HG03159 (cell line): ENCODE data around the gene SYT17.

ENCODE experiments used
- ATAC-seq: cut with Tn5 transposase; IDR thresholded peaks from one replicate; pipeline ENCODE4 v1.9.1; 2021; ENCODE audit warnings: mild to moderate bottlenecking, moderate library complexity; ENCODE audit not compliant: unreplicated experiment

The SYT17 gene

DNA sequence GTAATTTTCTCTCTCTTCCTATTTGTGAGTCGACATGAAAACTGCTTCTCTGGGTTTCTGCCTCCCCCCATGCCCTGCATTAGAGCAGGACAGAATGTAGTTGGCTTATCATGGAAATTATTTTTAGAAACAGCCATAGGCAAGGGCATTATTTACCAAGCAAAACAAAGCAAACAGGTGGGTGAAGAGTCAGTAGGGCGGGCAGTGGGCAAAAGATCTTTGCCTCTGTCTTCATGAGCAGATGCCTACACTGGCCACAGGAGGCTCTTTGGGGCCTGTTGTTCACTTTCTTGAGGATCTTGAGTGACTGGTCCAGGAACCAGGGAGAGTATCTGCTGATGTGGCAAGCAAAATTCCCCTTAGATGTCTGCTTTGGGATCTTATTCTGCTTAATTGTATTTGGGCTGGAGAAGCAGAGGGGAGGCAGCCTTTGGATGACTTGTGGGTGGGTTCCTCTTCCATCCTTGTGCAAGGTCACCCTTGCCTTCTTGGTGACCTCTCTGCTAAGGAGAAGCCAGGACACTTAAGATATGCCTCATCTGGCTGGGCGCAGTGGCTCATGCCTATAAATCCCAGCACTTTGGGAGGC is 75.0 kb downstream of the SYT17 start:
- no peak for ATAC-seq

DNA sequence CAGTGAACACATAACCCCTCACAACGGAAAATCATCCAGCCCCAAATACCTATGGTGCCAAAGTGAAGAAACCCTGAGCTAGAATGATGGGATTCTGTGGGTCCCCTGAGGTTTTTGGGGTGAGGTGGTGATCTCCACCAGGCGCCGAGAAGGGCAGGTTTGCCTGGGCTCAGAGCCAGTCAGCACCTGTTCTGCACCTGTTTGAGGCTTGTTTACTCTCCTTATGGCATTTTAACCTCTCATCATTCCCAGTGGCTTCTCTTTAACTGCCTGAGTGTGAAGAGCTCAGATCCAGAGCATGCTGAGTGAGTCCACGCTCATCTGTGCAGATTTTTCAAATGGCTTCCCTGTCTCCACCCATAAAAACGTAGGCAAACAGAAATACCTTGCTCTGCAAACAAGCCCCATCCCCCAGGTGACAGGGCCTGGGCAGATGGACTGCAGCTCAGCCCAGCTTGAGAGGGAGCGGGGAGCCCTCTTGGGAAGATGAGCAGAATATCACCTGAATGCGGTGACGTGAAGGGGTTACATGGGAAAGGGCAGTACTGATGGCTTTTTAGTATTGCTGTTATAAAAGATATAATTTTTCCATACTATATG is 77.4 kb downstream of the SYT17 start:
- no peak for ATAC-seq

DNA sequence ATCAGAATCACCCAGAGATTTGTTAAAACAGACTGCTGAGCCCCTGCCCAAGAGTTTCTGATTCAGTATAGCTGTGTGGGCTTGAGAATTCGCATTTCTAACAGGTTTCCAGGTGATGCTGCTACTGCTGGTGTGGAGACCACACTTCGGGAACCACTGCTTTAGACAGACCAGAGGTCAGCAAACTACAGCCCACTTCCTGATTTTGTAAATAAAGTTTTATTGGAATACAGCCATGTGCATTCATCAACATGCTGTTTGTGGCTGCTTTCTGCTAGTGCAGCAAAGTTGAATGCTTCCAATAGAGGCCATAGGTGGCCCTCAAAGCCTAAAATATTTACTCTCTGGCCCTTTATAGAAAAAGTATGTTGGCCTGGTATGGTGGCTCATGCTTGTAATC is 84.9 kb downstream of the SYT17 start:
- no peak for ATAC-seq

DNA sequence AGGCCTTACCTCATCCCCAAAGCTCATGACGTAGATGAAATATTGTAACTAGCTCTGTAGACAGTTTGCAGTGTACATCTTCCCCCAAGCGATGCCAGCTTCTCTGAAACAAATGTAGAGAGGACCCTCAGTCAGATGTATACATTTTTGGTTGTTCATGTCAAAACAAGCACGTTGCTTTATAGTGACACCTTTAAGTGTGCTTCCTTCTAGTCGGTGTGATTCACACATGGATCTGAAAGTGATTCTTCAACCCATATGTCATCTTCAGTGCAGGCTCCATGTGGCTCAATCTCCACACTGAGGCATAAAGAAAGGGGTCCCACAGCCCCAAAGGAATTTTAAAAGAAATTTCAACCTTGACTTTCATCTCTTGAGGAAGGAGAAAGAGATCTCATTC is 86.6 kb downstream of the SYT17 start:
- no peak for ATAC-seq

DNA sequence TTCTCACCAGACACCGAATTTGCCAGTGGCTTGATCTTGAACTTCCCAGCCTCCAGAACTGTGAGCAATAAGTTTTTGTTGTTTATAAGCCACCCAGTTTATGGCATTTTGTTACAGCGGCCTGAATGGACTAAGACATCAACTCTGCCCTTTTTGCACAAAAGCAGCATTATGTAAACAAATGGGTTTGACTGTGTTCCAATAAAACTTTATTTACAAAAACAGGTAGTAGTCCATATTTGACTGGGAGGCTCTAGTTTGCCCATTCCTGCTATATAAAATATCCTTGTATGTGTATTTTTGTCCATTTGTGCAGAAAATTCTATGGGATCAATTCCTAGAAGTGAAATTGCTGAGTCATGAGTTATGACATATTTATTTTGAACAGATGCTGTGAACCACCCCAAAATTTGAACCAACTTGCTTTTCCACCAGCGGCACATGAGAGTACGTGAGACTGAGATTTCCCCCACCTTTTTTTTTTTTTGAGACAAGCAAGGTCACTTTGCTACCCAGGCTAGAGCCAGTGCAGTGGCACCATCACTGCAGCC is 96.2 kb downstream of the SYT17 start:
- no peak for ATAC-seq

DNA sequence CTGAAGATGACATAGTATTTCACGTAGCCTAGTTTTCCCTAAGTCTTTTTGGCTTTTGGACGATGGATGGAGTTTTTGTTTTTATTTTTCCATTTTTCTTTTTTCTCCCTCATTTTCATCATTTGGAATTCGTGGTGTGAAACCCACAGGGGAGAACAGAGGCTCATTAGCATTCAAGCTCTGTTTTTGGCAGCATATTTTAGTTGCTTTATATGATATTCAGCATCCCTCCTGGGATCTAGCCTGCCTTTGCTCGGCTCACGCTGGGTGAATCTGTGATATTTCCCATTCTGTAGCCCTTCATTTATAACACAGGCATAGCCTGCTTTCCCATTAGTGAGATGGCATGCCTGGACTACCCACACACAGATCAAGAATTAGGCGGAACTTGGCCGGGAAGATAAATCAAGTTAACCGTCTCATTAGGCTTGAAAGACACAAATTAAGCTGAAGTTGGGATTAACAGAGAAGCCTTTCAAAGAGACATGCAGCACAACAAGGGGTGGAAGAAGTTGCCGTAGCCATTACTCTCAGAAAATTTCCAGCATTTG is 97.4 kb downstream of the SYT17 start:
- no peak for ATAC-seq

DNA sequence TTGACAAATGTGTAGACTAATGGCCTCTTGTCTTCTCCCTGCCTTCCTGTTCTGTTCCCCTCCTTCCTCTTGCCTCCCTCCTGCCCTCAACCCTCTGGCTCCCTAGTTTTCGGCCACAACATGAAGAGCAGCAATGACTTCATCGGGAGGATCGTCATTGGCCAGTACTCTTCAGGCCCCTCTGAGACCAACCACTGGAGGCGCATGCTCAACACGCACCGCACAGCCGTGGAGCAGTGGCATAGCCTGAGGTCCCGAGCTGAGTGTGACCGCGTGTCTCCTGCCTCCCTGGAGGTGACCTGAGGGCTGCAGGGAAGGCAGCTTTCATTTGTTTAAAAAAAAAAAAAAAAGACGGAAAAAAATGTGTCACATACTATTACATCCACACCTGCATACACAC is 98.7 kb downstream of the SYT17 start:
- no peak for ATAC-seq

DNA sequence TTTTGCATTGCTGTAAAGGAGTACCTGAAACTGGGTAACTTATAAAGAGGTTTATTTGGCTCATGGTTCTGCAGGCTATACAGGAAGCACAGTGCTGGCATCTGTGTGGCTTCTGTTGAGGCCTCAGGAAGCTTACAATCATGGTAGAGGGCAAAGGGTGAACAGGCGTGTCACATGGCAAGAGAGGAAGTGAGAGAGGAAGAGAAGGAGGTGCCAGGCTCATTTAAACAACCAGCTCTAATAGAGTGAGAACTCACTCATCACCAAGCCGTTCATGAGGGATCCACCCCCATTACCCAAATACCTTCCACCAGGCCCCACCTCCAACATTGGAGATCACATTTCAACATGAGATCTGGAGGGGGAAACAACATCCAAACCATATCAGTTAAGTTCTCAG is 101.1 kb downstream of the SYT17 start:
- no peak for ATAC-seq

DNA sequence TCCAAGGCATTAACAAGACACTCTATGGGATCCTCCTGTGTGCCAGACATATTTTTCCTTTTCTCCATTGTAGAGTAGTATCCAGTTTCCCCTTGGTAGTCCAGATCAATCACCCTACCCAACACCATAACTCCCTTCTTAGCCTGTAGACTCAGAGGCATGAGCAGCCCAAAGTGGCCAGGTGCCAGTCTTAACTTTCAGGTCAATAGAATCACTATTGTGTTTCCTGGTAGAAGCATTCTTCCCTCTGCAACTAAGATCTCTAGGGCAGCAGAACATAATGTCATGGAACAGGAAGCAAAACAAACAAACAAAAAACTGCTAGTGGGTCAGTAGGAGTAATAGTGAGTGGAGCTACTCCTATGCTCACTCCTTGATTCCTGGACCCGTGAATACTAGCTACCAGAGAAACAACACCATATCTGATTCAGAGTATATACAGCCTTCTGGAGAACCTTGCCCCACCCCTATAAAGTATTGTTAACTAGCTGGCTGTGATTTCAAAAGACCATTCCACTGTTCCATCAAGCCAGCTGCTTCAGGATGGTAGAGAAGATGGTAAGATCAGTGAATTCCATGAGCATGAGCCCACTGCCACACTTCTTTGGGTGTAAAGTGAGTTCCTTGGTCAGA is 106.2 kb downstream of the SYT17 start:
- ATAC-seq, result no peak

DNA sequence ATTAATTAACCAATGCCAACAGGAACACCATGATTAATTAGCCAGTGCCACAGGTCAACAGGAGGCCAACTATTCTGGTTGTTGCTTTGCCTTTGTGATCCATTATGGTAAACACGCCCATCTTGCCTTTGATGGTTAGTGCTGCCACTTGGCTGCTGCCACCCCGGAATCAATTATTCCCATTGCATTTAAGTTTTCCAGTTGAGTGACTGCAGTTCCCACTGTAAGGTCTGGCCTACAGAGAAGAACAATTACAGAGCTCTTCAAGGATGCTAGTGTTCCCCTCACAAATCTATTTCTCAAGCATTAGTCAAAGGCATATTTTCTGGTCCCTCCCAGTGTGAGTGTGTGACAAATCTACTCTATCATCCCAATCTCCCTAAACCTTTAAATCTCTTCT is 110.4 kb downstream of the SYT17 start:
- ATAC-seq, result no peak

DNA sequence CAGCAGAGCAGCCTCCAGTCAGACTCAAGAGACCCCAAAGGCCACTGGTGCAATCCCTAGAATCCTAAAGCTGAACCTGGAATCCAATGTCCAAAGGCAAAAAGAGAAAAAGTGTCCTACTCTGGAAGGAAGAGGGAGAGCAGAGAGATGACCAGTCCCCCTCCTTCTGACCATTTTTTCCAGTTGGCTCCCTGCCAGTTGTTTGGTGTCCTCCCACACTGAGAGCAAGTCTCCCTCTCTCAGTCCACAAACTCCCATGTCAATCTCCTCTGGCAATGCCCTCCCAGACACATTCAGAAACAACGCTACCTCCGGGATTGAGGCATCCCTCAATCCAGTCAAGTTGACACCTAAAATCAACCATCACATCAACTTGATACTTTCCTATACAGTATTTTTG is 113.2 kb downstream of the SYT17 start:
- no peak for ATAC-seq

DNA sequence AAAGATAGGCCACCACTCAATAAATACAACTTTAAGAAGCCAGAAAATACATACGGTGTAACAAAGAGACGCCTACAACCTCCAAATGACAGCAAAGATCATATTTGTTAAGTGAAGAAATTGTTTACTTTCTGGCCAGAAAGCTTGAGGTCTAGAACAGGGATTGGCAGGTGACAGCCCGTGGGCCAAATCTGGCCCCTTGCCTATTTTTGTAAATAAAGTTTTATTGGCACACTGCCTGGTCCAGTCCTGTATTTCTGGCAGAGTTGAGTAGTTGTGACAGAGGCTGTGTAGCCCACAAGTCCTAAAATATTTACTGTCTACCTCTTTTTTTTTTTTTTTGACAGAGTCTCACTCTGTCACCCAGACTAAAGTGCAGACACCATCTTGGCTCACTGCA is 114.1 kb downstream of the SYT17 start:
- no peak for ATAC-seq

DNA sequence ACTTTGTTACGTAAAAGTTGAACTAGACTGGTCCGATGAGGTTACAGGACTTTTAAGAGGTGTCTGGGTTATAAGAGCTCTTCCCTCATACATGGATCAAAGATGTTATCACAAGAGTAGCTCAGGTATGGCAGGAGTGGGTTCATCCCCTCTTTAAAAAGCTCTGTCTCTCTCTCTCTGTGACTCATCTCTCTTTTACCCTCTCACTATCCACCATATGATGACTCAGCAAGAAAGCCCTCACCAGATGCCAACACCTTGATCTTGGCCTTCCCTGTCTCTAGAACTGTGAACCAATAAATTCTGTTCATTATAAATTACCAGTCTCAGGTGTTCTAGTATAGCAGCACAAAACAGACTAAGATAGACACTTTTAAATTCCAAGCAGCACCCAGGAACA is 115.6 kb downstream of the SYT17 start:
- no peak for ATAC-seq

DNA sequence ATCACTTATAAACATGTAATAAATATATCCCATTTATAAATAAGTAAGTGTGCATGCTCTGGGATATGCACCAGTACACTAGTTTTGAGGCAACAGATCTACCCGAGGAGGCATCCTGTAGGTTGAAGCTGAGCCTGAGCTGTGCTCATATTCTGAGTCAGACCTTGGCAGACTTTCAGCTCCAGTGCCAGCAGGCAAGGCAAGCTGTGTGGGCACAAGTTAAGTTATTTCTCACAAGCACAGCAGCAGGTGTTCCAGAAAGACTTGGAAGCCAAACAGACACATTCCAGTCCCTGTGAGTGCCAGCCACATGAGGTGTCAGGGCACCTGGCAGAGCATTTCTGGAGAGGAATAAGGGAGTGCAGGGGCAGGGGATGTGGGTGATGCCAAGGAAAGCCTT is 116.2 kb downstream of the SYT17 start:
- ATAC-seq, result no peak

DNA sequence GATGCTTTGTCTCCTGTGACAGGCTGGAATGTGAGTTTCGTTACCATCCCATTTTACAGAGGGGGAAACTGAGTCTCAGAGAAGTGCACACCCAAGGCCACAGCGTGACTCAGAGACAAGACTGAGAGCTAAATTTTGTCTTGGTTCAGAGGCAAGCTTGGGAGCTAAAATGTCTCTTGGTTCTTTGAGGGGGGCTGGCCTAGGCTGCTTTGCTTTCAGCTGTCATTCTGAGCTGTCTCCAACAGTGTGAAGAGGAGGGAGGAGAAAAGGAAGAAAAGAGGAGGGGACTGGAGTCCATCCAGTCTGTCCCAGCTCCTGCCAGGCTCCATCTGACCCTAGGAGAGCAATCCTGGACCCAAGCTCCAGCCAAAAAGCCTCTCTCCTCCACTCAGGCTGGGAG is 117.4 kb downstream of the SYT17 start, which contains the start of gene CLEC19A:
Gene CLEC19A, plus strand, starts transcription at position 301 of the 400 bp plus-strand sequence. CDS start 121 bp downstream, outside the sequence.
- no peak for ATAC-seq

DNA sequence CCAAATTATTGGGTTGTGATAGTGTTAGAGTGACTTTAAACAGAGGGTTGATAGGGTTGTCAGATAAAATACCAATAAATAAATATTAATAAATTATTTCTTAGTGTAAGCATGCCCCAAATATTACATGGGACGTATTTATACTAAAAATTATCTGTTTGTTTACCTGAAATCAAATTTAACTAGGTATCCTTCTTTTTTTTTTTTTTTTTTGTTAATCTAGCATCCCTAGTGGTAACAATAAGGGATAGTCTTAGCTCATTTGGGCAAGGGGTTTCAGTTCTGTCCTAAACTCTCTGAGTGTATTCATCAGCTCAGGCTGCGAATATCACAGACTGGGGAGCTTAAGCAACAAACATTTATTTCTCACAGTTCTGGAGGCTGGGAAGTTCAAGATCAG is 118.8 kb downstream of the SYT17 start:
- no peak for ATAC-seq

DNA sequence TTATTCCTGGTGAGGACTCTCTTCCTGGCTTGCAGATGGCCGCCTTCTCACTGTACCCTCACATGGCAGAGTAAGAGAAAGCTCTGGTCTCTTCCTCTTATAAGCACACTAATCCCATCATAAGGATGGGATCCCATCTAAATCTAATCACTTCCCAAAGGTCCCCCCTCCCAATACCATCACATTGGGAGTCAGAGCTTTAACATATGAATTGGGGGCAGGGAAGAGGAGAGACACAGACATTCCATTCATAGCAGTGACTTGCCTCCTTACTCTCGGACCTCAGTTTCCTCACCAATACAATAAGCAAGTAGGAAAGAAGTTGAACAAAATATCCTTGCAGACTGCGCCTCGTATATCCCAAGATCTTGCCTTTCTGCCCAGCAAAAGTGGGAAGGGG is 119.2 kb downstream of the SYT17 start:
- ATAC-seq, result no peak

DNA sequence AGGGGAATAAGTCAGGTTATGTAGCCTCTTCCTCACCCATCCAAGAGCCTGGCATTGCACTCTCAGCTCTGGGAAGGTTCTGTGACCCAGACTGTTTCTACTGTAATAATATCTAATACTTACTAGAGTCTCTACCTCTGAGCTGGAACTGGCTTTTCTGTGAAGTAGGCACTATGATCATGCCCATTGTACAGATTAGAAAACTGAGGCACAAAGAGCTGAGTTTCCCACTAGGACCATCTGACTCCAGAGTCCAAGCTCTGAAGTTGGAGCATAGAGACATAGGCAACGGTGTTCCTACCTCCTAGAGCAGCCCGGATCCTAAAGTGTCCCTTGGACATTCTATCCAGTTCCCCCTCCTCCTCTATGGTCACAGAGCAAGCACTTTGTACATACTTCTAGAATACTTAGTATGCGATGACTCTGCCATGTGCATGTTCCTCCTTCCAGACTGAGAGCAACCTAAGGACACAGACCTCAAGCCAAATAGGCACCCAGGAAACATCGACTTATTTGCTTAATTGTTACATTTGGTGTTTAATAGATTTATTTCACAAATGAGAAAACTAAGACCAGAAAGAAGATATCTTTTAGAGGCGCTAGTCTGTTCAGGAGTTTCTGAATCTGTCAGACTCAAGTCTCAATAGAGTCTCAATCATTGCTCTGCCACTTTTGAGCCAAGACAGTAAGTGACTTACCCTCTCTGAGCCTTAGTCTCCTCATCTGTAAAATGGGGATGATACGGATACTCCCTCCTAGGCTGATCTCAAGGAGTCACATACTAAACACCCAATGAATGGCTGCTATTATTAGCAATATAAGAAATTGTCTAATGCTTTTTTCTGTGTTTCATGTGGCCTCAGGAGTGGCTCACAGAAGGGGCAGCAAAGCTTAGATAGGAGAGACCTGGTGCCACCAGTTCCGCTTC is 121.1 kb downstream of the SYT17 start:
- no peak for ATAC-seq

DNA sequence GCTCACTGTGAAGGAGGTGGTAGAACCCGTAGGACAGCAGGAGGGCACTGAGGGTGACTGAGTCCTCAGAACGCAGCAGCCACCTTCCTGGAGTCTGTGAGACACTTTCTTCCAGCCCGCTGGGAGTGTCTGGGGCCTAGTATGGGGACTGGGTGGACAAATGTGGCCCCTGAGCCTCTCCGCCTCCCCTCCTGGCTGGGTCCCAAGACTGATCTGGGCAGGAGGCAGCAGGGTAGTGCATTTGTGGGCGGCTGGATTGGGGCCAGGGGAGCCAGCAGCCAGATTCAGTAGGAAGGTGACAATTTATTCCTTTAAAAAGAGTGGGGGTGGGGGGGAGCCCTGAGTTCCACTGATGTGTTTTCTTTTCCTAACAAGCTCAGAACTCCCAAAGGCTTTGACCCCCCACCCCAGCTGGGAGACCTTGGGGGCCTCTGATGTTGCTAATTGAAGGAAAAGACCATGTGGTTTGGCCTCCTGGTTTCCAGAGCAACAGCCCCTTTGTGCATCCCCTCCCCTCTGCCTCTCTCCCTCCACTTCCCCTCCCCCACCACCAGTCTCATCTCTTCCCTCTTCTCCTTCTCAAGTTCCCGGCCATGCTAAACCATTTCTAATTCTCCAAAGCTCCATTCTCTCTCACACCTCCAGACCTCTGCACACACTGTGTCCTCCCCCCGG is 121.9 kb downstream of the SYT17 start:
- no peak for ATAC-seq

DNA sequence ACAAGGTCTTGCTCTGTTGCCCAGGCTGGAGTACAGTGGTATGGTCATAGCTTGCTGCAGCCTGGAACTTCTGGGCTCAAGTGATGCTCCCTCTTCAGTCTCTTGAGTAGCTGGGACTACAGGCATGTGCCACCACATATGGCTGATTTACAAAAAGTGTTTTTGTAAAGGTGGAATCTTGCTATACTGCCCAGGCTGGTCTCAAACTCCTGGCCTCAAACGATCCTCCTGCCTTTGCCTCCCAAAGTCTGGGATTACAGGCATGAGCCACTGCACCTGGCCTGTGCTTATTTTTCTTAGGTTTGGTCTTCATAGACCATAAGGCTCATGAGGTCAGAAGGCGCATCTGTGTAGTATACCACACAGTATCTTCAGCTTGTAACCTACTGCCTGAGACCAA is 122.8 kb downstream of the SYT17 start:
- ATAC-seq, result no peak
